Stomach (tissue), 9 donors: ENCODE measurements around the gene FBXO44. TPM values are rescaled to one million over a fixed set of nuclear protein-coding genes. Genes with fewer than 3 reads are reported as not detected.

Experiments used
- DNase-seq, 2 donors: peaks; one replicate each; pipeline versions ENCODE4 v3.0.0 to v3.0.0-alpha.2; 2013 to 2019
- H3K27ac ChIP-seq, 5 donors: fragments of 200-600 bp in 4 of 5; sonication (generic) in 4 of 5; one replicate each; pipeline ENCODE4 v1.5.1; 2013 to 2019; ENCODE audit warnings: mild to moderate bottlenecking in 1 of 5, moderate library complexity in 1 of 5
- H3K27me3 ChIP-seq, 3 donors: fragments of 200-600 bp; sonication (generic); one replicate each; pipeline ENCODE4 v1.5.1; 2017 to 2019; ENCODE audit warnings: mixed run types in 1 of 3
- H3K36me3 ChIP-seq, 4 donors: fragments of 200-600 bp; sonication (generic); 1 replicate in 3 of 4; 2 replicates in 1 of 4; pipeline ENCODE4 v1.5.1; 2016 to 2019
- H3K4me1 ChIP-seq, 4 donors: fragments of 200-600 bp; sonication (generic); one replicate each; pipeline ENCODE4 v1.5.1; 2016 to 2019
- H3K4me3 ChIP-seq, 4 donors: fragments of 200-600 bp; sonication (generic) in 3 of 4; one replicate each; pipeline ENCODE4 v1.5.1; 2016 to 2019; ENCODE audit warnings: mild to moderate bottlenecking in 1 of 4
- H3K9me3 ChIP-seq, 4 donors: fragments of 200-600 bp; sonication (generic); one replicate each; pipeline ENCODE4 v1.5.1; 2016 to 2019
- CTCF ChIP-seq, 7 experiments: fragments of 450-650 bp in 4 of 7; fragments of 200-600 bp in 3 of 7; sonication (generic) in 3 of 7; IDR thresholded peaks; one replicate each; pipeline ENCODE4 v1.5.1; 2016 to 2019; ENCODE audit warnings: antibody characterized with exemption in 7 of 7, control low read depth in 2 of 7, mild to moderate bottlenecking in 1 of 7
- EP300 ChIP-seq: sonication (generic); formaldehyde crosslinking; IDR thresholded peaks from one replicate; pipeline ENCODE4 v1.6.1; 2017; ENCODE audit warnings: antibody characterized with exemption
- POLR2A ChIP-seq, 4 donors: fragments of 450-650 bp; IDR thresholded peaks; one replicate each; pipeline ENCODE4 v1.6.1; 2016; ENCODE audit warnings: antibody characterized with exemption in 4 of 4, control low read depth in 2 of 4, mild to moderate bottlenecking in 1 of 4, moderate library complexity in 1 of 4
- POLR2AphosphoS5 ChIP-seq, 3 donors: sonication (generic); formaldehyde crosslinking; IDR thresholded peaks; one replicate each; pipeline ENCODE4 v1.6.1; 2016; ENCODE audit warnings: antibody characterized with exemption in 3 of 3
- WGBS, 5 donors: extraction: QIAGEN DNeasy Blood & Tissue Kit in 3 of 5; methylation state at CpG; one replicate each; pipeline versions ENCODE4 v1.1.5 to v1.1.7; 2013 to 2018; 5-methylcytosine and 5-hydroxymethylcytosine counted together
- intact Hi-C: fragments of 100-400 bp; cut with DNase I; formaldehyde crosslinking; loops from one replicate; pipeline ENCODE4 v1.15.1; 2023; ENCODE audit warnings: low total_unique reads
- polyA plus RNA-seq, 3 donors: library from polyadenylated mRNA; stranded (reverse); fragments of 200-250 nt; gene quantifications; one replicate each; pipeline ENCODE4 v1.2.3, GENCODE V29; 2013
- total RNA-seq, 5 donors: library from RNA; depleted of rRNA; stranded (reverse); fragments of >200 nt; gene quantifications; one replicate each; pipeline versions ENCODE4 v1.1.0 to v1.2.3, GENCODE V29; 2014 to 2016
- donor health status: healthy with polysubstance abuse.
- donor health status: Bipolar disorder and iron deficiency.
- donor health status: healthy.

Gene FBXO44
- total and polyA plus RNA-seq, 8 donors = 3.6 to 54.8 (median 12.1) TPM

- no peak for DNase-seq
- intact Hi-C loops = no loop called here
- TF ChIP-seq POLR2AphosphoS5 (IDR thresholded peaks at IDR 0.05) = no peak
- no peak for TF ChIP-seq POLR2A (IDR thresholded peaks at IDR 0.05)
- TF ChIP-seq EP300 = no peak
- TF ChIP-seq CTCF (IDR thresholded peaks at IDR 0.05) = no peak
- Histone ChIP-seq H3K27me3 (peaks cover 0 to 91% (median 35%) of the 10 kb centered on the region in 3 donors), H3K4me3 (no peak overlapping the region), H3K36me3 (no peaks in the 10 kb centered on the region), H3K4me1 (peaks cover 0 to 24% (median 12%) of the 10 kb centered on the region in 4 donors), H3K9me3 (no peaks in the 10 kb centered on the region), H3K27ac (no peak overlapping the region)
- 64 to 74% (median 67%) methylated on average over 8 of the region's 8 CpGs for WGBS, 5 donors
These were observed 42.7 kb downstream of the FBXO44 start for GRCh38 chr1:11697188-11697892.

- H3K36me3 ChIP-seq = no peaks in the 10 kb centered on the region
- no peak overlapping the region for H3K4me3 ChIP-seq
- no peaks in the 10 kb centered on the region for H3K9me3 ChIP-seq
- H3K4me1 ChIP-seq = peaks cover 0 to 19% (median 11%) of the 10 kb centered on the region in 4 donors
- WGBS, 5 donors = 71 to 86% (median 79%) methylated on average over 4 to 5 of the region's 5 CpGs
- no peak for TF ChIP-seq CTCF (IDR thresholded peaks at IDR 0.05)
- no peak for TF ChIP-seq POLR2AphosphoS5 (IDR thresholded peaks at IDR 0.05)
- no peak for TF ChIP-seq POLR2A (IDR thresholded peaks at IDR 0.05)
- TF ChIP-seq EP300 = no peak
- intact Hi-C loops = no loop called here
- no peak for DNase-seq
- peaks cover 0 to 89% (median 30%) of the 10 kb centered on the region in 3 donors for H3K27me3 ChIP-seq
- no peak overlapping the region for H3K27ac ChIP-seq
These were observed 43.2 kb downstream of the FBXO44 start for GRCh38 chr1:11697893-11698210.

GRCh38 chr1:11700601-11701467 lies 46.2 kb downstream of the FBXO44 start:
- intact Hi-C loops = no loop called here
- 52 to 60% (median 55%) methylated on average over 27 to 34 of the region's 34 CpGs for WGBS, 5 donors
- Histone ChIP-seq H3K9me3 (no peaks in the 10 kb centered on the region), H3K36me3 (no peaks in the 10 kb centered on the region), H3K4me3 (no peak overlapping the region), H3K27me3 (peaks cover 0 to 84% (median 24%) of the 10 kb centered on the region in 3 donors), H3K4me1 (peaks cover 0 to 12% (median 5%) of the 10 kb centered on the region in 4 donors), H3K27ac (no peak overlapping the region)
- peak in 1 of 2 donors; percentile 45 for DNase-seq
- TF ChIP-seq CTCF (IDR thresholded peaks at IDR 0.05) = no peak
- no peak for TF ChIP-seq POLR2A (IDR thresholded peaks at IDR 0.05)
- no peak for TF ChIP-seq POLR2AphosphoS5 (IDR thresholded peaks at IDR 0.05)
- no peak for TF ChIP-seq EP300

GRCh38 chr1:11701551-11701961 lies 46.9 kb downstream of the FBXO44 start:
- TF ChIP-seq POLR2AphosphoS5 (IDR thresholded peaks at IDR 0.05) (no peak), EP300 (no peak), POLR2A (IDR thresholded peaks at IDR 0.05) (no peak)
- peaks cover 0 to 84% (median 24%) of the 10 kb centered on the region in 3 donors for H3K27me3 ChIP-seq
- H3K27ac ChIP-seq = no peak overlapping the region
- H3K4me3 ChIP-seq = no peak overlapping the region
- H3K9me3 ChIP-seq = no peaks in the 10 kb centered on the region
- intact Hi-C loops = no loop called here
- H3K4me1 ChIP-seq = peaks cover 0 to 12% (median 5%) of the 10 kb centered on the region in 4 donors
- H3K36me3 ChIP-seq = no peaks in the 10 kb centered on the region
- DNase-seq = peak in 1 of 2 donors; percentile 59
- 29 to 49% (median 40%) methylated on average over 14 to 15 of the region's 15 CpGs for WGBS, 5 donors
